Epithelial cell of esophagus (primary cell): ENCODE data around the gene TAC1.

Experiments used
- DNase-seq: peaks from one replicate; pipeline ENCODE4 v3.0.0; 2010; ENCODE audit warnings: low read depth
- H3K4me3 ChIP-seq: 2 replicates; pipeline ENCODE4 v1.5.1; 2011; ENCODE audit warnings: mild to moderate bottlenecking, low read length, control low read depth
- TF ChIP-seq, protein P1 (sequence below): IDR thresholded peaks from 2 replicates; pipeline ENCODE4 v1.5.1; 2011; ENCODE audit warnings: low read depth, mild to moderate bottlenecking, low read length, control low read depth, inconsistent platforms; ENCODE audit not compliant: insufficient read depth; ENCODE audit errors: missing control alignments

The TAC1 gene

GRCh38 chr7:97731736-97732564 lies at the start of gene TAC1:
Gene TAC1, plus strand, starts transcription at chr7:97732086. Its CDS starts 527 bp downstream, at chr7:97732613.
- H3K4me3 ChIP-seq = peak within 1 kb of the TSS; percentile 5
- peak; percentile 36 for DNase-seq
- TF ChIP-seq, protein P1, sequence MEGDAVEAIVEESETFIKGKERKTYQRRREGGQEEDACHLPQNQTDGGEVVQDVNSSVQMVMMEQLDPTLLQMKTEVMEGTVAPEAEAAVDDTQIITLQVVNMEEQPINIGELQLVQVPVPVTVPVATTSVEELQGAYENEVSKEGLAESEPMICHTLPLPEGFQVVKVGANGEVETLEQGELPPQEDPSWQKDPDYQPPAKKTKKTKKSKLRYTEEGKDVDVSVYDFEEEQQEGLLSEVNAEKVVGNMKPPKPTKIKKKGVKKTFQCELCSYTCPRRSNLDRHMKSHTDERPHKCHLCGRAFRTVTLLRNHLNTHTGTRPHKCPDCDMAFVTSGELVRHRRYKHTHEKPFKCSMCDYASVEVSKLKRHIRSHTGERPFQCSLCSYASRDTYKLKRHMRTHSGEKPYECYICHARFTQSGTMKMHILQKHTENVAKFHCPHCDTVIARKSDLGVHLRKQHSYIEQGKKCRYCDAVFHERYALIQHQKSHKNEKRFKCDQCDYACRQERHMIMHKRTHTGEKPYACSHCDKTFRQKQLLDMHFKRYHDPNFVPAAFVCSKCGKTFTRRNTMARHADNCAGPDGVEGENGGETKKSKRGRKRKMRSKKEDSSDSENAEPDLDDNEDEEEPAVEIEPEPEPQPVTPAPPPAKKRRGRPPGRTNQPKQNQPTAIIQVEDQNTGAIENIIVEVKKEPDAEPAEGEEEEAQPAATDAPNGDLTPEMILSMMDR = no peak

DNA sequence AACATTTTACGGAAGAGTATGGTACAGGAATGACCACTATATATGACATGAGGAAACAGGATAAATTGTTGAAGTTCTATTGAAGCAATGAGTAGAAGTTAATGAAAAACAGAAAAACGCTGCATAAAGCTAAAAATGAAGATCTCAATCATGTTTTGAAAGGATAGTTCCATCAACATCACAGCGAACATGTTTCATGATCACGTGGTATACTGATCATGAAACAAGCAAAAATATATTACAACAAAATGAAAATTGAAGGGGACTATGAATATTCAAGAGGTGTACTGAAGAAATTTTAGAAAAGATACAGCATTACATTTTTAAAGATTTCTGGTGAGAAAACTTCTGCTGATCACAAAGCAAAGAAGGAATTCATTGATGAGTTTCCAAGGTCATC lies 45.9 kb upstream of the TAC1 start:
- TF ChIP-seq, protein P1 = no peak
- no peak for DNase-seq

GRCh38 chr7:97693586-97693985 lies 38.3 kb upstream of the TAC1 start:
- TF ChIP-seq, protein P1 = no peak

More for the DNA sequence above, 45.9 kb upstream of the TAC1 start:
- H3K4me3 ChIP-seq = no peak overlapping the region

GRCh38 chr7:97694355-97694754 lies 37.5 kb upstream of the TAC1 start:
- H3K4me3 ChIP-seq = no peak overlapping the region
- no peak for DNase-seq
- TF ChIP-seq, protein P1 = no peak

More at GRCh38 chr7:97693586-97693985, 38.3 kb upstream of the TAC1 start:
- no peak overlapping the region for H3K4me3 ChIP-seq
- no peak for DNase-seq

DNA sequence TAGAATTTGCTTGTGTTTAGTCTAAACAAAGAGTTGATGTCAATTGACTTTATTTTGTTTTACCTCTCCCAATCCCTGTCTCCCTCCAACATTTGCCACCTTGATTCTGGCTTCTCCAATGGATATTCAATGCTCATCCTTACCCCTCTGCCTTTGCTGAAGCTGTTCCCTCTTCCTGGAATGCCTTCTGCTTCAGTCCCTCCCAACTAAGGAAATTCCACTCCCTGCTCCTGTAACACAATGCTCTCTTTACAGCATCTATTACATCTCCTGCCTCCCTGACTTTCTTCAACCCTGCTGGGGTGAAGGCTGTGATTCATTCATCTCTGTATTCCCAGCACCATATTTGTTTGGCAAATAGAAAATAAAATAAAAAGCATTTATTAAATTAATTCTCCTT lies 34.5 kb upstream of the TAC1 start:
- TF ChIP-seq, protein P1 = no peak
- no peak for DNase-seq

DNA sequence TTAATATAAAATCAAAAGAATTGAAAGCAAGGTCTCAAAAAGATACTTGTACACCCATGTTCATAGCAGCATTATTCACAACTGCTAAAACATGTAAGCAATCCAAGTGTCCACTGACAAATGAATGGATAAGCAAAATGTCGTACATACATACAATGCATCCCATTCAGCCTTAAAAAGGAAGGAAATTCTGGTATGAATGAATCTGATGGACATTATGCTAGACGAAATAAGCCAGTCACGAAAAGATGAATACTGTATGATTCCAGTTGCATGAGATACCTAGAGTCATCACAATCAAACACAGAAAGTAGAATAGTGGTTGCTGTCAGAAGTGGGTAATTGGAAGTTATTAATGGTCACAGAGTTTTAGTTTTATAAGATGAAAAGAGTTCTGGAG lies 9.5 kb upstream of the TAC1 start:
- no peak for DNase-seq
- TF ChIP-seq, protein P1 = no peak
- H3K4me3 ChIP-seq = no peak overlapping the region

More for the DNA sequence above, 34.5 kb upstream of the TAC1 start:
- no peak overlapping the region for H3K4me3 ChIP-seq
